Measurements from ENCODE around the gene DPP6. TPM values are rescaled to one million over a fixed set of nuclear protein-coding genes. Genes with fewer than 3 reads are reported as not detected.

The DPP6 gene
- total and polyA plus RNA-seq, 9 donors, result 3.3 to 11.5 (median 4.7) TPM

GRCh38 chr7:154881526-154881925, 829.3 kb downstream of the DPP6 start:
- Histone ChIP-seq H3K9me3 (replicated peaks; ENCODE audit: control insufficient read depth, low read depth, low read length) (no peaks in the 10 kb centered on the region), H3K4me3 (ENCODE audit: low read length) (no peak overlapping the region), H3K36me3 (ENCODE audit: control insufficient read depth, insufficient read depth, low read length) (no peaks in the 10 kb centered on the region), H3K27ac (ENCODE audit: low read length) (no peak overlapping the region), H3K27me3 (ENCODE audit: control insufficient read depth, insufficient read depth, low read length) (no peaks in the 10 kb centered on the region), H3K4me1 (ENCODE audit: control insufficient read depth, insufficient read depth, low read length) (peaks cover 8% of the 10 kb centered on the region)
- WGBS (ENCODE audit: insufficient coverage), result 94% methylated on average over 4 of the region's 11 CpGs
- DNase-seq, result no peak

- H3K27me3 ChIP-seq (ENCODE audit: control insufficient read depth, insufficient read depth, low read length), result no peaks in the 10 kb centered on the region
- no peaks in the 10 kb centered on the region for H3K9me3 ChIP-seq (replicated peaks; ENCODE audit: control insufficient read depth, low read depth, low read length)
- DNase-seq, result no peak
- no peak overlapping the region for H3K27ac ChIP-seq (ENCODE audit: low read length)
- H3K36me3 ChIP-seq (ENCODE audit: control insufficient read depth, insufficient read depth, low read length), result no peaks in the 10 kb centered on the region
- H3K4me1 ChIP-seq (ENCODE audit: control insufficient read depth, insufficient read depth, low read length), result peaks cover 8% of the 10 kb centered on the region
- H3K4me3 ChIP-seq (ENCODE audit: low read length), result no peak overlapping the region
- 74% methylated on average over 8 of the region's 8 CpGs for WGBS (ENCODE audit: insufficient coverage)
Measured at GRCh38 chr7:154882931-154883474, 830.8 kb downstream of the DPP6 start.

GRCh38 chr7:154884348-154884920, 832.2 kb downstream of the DPP6 start:
- Histone ChIP-seq H3K4me1 (ENCODE audit: control insufficient read depth, insufficient read depth, low read length) (peaks cover 8% of the 10 kb centered on the region), H3K27ac (ENCODE audit: low read length) (no peak overlapping the region), H3K4me3 (ENCODE audit: low read length) (no peak overlapping the region), H3K36me3 (ENCODE audit: control insufficient read depth, insufficient read depth, low read length) (no peaks in the 10 kb centered on the region), H3K27me3 (ENCODE audit: control insufficient read depth, insufficient read depth, low read length) (no peaks in the 10 kb centered on the region), H3K9me3 (replicated peaks; ENCODE audit: control insufficient read depth, low read depth, low read length) (no peaks in the 10 kb centered on the region)
- DNase-seq, result no peak
- WGBS (ENCODE audit: insufficient coverage), result 90% methylated on average over 7 of the region's 7 CpGs

GRCh38 chr7:154886591-154886990, 834.4 kb downstream of the DPP6 start:
- Histone ChIP-seq H3K27me3 (ENCODE audit: control insufficient read depth, insufficient read depth, low read length) (no peaks in the 10 kb centered on the region), H3K4me1 (ENCODE audit: control insufficient read depth, insufficient read depth, low read length) (peaks cover under 1% of the 10 kb centered on the region), H3K9me3 (replicated peaks; ENCODE audit: control insufficient read depth, low read depth, low read length) (no peaks in the 10 kb centered on the region), H3K36me3 (ENCODE audit: control insufficient read depth, insufficient read depth, low read length) (no peaks in the 10 kb centered on the region), H3K27ac (ENCODE audit: low read length) (no peak overlapping the region), H3K4me3 (ENCODE audit: low read length) (no peak overlapping the region)
- no peak for DNase-seq
- 71% methylated on average over 9 of the region's 9 CpGs for WGBS (ENCODE audit: insufficient coverage)

- H3K9me3 ChIP-seq (replicated peaks; ENCODE audit: control insufficient read depth, low read depth, low read length), result no peaks in the 10 kb centered on the region
- no peaks in the 10 kb centered on the region for H3K4me1 ChIP-seq (ENCODE audit: control insufficient read depth, insufficient read depth, low read length)
- no peaks in the 10 kb centered on the region for H3K36me3 ChIP-seq (ENCODE audit: control insufficient read depth, insufficient read depth, low read length)
- no peak overlapping the region for H3K4me3 ChIP-seq (ENCODE audit: low read length)
- 89% methylated on average over 1 of the region's 3 CpGs for WGBS (ENCODE audit: insufficient coverage)
- no peak overlapping the region for H3K27ac ChIP-seq (ENCODE audit: low read length)
- DNase-seq, result no peak
- no peaks in the 10 kb centered on the region for H3K27me3 ChIP-seq (ENCODE audit: control insufficient read depth, insufficient read depth, low read length)
Measured at GRCh38 chr7:154888690-154889089, 836.5 kb downstream of the DPP6 start.

DNA sequence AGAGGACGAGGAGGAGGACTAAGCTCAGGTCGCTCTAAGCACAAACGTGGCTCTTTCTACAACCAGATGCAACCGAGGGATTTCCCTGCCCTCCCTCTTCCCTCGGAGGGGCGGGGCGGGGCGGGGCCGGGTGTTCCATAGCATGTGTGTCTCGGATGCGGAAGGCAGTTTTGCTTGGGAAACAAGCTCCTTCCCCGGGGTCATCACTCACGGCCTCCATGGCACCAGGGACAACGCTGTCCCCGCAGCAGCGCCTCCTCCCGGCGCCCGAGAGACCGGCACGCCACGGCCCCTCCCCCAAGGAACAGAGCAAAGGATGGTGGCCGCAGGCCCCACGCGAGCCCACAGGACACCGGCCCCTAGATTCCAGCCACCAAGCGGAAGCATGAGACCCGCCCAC, 840.3 kb downstream of the DPP6 start:
- Histone ChIP-seq H3K27me3 (ENCODE audit: control insufficient read depth, insufficient read depth, low read length) (no peaks in the 10 kb centered on the region), H3K4me1 (ENCODE audit: control insufficient read depth, insufficient read depth, low read length) (no peaks in the 10 kb centered on the region), H3K4me3 (ENCODE audit: low read length) (no peak overlapping the region), H3K36me3 (ENCODE audit: control insufficient read depth, insufficient read depth, low read length) (no peaks in the 10 kb centered on the region), H3K27ac (ENCODE audit: low read length) (no peak overlapping the region), H3K9me3 (replicated peaks; ENCODE audit: control insufficient read depth, low read depth, low read length) (no peaks in the 10 kb centered on the region)
- no peak for DNase-seq
- 29% methylated on average over 26 of the region's 28 CpGs for WGBS (ENCODE audit: insufficient coverage)

- Histone ChIP-seq H3K4me1 (ENCODE audit: control insufficient read depth, insufficient read depth, low read length) (no peaks in the 10 kb centered on the region), H3K36me3 (ENCODE audit: control insufficient read depth, insufficient read depth, low read length) (no peaks in the 10 kb centered on the region), H3K9me3 (replicated peaks; ENCODE audit: control insufficient read depth, low read depth, low read length) (no peaks in the 10 kb centered on the region), H3K4me3 (ENCODE audit: low read length) (no peak overlapping the region), H3K27me3 (ENCODE audit: control insufficient read depth, insufficient read depth, low read length) (no peaks in the 10 kb centered on the region), H3K27ac (ENCODE audit: low read length) (no peak overlapping the region)
- no peak for DNase-seq
- 85% methylated on average over 11 of the region's 11 CpGs for WGBS (ENCODE audit: insufficient coverage)
Measured at GRCh38 chr7:154896076-154896475, 843.9 kb downstream of the DPP6 start.

DNA sequence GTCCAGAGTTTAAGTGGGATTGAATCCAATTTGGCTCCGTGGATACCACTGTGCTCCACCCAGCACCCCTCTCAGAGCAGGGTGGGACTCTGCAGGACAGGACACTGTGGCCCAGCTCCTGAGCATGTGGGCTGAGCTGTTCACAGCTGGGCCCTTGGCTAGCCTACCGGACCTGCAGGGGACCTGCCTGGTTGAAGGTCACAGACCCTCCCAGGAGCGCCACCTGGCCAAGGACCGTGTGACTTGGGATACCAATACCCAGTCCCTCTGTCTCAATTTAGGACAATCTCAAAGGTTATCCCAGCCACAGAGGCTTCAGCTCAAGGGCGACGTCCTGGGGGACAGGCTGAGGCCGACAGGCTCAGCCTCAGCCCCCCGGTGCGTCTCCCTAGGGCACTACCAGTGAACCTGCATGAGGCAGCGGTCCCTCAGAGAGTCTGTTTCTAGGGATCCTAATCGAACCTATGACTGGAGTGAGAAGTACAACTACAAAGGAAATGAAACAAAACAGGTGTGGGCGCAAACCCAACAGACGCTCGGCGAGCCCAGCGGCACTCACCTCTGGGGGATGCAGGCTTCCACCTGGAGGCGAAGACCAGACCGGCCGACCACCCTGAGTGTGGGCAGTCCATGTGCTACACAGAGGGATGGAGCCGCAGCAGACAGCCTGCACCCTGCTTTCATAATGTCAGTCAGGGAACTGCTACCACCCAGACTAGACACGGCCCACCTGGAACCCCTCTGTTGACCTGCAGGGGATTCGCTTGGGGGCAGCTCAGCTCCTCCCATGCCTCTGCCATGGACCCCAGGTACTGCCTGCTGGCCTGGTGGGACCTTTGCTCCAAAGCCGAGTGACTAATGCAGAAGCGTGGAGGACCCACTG, 847.0 kb downstream of the DPP6 start:
- whole genome bisulfite sequencing (ENCODE audit: insufficient coverage), result 80% methylated on average over 23 of the region's 24 CpGs

GRCh38 chr7:154899862-154900261, 847.7 kb downstream of the DPP6 start:
- Histone ChIP-seq H3K27me3 (ENCODE audit: control insufficient read depth, insufficient read depth, low read length) (no peaks in the 10 kb centered on the region), H3K4me3 (ENCODE audit: low read length) (no peak overlapping the region), H3K27ac (ENCODE audit: low read length) (no peak overlapping the region), H3K9me3 (replicated peaks; ENCODE audit: control insufficient read depth, low read depth, low read length) (no peaks in the 10 kb centered on the region), H3K4me1 (ENCODE audit: control insufficient read depth, insufficient read depth, low read length) (no peaks in the 10 kb centered on the region), H3K36me3 (ENCODE audit: control insufficient read depth, insufficient read depth, low read length) (no peaks in the 10 kb centered on the region)
- DNase-seq, result no peak
- WGBS (ENCODE audit: insufficient coverage), result 66% methylated on average over 2 of the region's 5 CpGs

More for the DNA sequence above, 847.0 kb downstream of the DPP6 start:
- DNase-seq, result no peak
- Histone ChIP-seq H3K27me3 (ENCODE audit: control insufficient read depth, insufficient read depth, low read length) (no peaks in the 10 kb centered on the region), H3K27ac (ENCODE audit: low read length) (no peak overlapping the region), H3K36me3 (ENCODE audit: control insufficient read depth, insufficient read depth, low read length) (no peaks in the 10 kb centered on the region), H3K9me3 (replicated peaks; ENCODE audit: control insufficient read depth, low read depth, low read length) (no peaks in the 10 kb centered on the region), H3K4me3 (ENCODE audit: low read length) (no peak overlapping the region), H3K4me1 (ENCODE audit: control insufficient read depth, insufficient read depth, low read length) (no peaks in the 10 kb centered on the region)

DNA sequence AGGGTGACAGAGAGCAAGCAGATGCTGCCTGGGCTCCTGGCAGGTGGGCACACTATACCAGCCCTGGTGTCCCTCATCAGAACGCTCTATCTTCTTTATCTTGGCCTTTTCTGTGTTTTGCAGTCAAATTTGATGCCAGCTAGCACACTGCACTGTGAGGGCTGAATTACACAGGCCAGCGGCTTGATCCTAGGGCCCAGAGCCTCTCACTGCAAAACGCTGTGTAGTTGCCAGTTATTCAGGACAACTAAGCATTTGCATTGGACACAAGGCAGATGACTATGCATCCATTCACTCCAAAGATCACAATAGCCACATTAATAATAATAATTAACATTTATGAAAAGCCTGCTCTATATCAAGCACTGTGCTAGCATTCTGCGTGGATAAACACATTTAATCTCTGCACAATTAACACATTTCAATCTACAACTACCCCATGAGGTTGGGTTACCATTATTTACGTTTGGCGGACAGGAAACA, 850.4 kb downstream of the DPP6 start:
- 70% methylated on average over 3 of the region's 6 CpGs for WGBS (ENCODE audit: insufficient coverage)

More for the DNA sequence above, 850.4 kb downstream of the DPP6 start:
- no peaks in the 10 kb centered on the region for H3K9me3 ChIP-seq (replicated peaks; ENCODE audit: control insufficient read depth, low read depth, low read length)
- H3K4me3 ChIP-seq (ENCODE audit: low read length), result no peak overlapping the region
- H3K27me3 ChIP-seq (ENCODE audit: control insufficient read depth, insufficient read depth, low read length), result no peaks in the 10 kb centered on the region
- peaks cover 3% of the 10 kb centered on the region for H3K4me1 ChIP-seq (ENCODE audit: control insufficient read depth, insufficient read depth, low read length)
- no peaks in the 10 kb centered on the region for H3K36me3 ChIP-seq (ENCODE audit: control insufficient read depth, insufficient read depth, low read length)
- DNase-seq, result no peak
- no peak overlapping the region for H3K27ac ChIP-seq (ENCODE audit: low read length)
